SH-SY5Y (cell line): ENCODE results near the gene PLEKHA6.

Experiments
- GATA2 ChIP-seq: IDR thresholded peaks from 2 replicates; pipeline ENCODE4 v1.6.1; 2011; ENCODE audit warnings: mild to moderate bottlenecking, low read depth, low read length
- GATA3 ChIP-seq: IDR thresholded peaks from 2 replicates; pipeline ENCODE4 v1.6.1; 2011; ENCODE audit warnings: low read depth, mild to moderate bottlenecking, low read length, moderate library complexity

GRCh38 chr1:204211046-204211445 is 148.7 kb downstream of the PLEKHA6 start:
- TF ChIP-seq GATA2, result no peak
- no peak for TF ChIP-seq GATA3
